Occipital lobe (tissue), 2 donors: ENCODE data around the gene BCKDHA. TPM values are rescaled to one million over a fixed set of nuclear protein-coding genes. Genes with fewer than 3 reads are reported as not detected.
"Not testable (repeated sequence)": the region's sequence is repeated elsewhere in the genome, so short reads cannot be mapped to it uniquely, and the experiment has no call there.

Experiments
- DNase-seq: peaks from one replicate; lab custom pipeline; 2025; lab: John Stamatoyannopoulos, UW
- total RNA-seq: library from RNA; depleted of rRNA; stranded (reverse); fragments of >200 nt; gene quantifications from one replicate; pipeline ENCODE4 v1.2.3, GENCODE V29; 2014

Gene BCKDHA
- total RNA-seq, 1 donor from 2014 or later = 24.5 TPM

DNA sequence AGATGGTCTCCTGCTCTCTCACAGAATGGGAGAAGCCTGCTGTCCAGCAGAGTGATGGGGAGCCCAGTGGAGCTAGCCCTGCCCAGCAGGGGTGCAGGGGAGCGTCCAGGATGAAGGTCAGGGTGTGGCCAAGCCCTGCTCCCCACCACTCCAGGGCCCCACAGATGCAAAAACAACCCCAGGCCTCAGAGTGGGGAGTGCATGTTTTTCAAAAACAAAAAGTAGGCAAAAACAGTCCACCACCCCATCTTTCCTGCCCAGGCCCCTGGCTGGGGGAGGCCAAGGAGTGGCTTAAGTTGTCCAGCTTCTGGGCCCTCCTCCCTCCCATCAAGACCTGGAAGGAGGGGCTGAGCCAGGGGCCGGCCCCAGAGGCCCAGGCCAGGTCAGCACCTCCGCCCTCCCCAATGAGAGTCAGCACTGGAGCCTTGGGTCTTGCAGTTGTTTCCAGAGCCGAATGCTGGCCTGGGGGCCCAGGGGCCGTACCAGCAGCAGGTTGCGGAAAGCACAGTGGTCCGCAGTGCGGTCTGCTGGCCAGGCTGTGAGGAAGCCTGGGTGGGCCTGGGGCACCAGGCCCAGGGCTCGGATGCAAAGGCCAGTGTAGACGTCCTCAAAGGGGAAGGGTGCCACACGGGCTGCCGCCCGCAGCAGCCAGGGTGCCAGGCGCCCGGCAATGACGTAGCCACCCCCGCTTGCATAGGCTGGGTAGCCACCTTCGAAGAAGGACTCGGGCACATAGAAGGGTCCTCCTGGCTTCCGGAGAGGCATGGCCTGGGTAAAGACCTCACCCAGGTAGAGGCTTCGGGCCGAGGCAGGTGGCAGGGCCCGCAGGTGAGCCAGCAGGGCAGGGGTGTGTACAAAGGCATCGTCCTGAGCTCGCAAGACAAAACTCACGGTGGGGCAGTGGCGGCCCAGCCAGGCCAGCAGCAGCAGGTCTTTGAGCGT lies 27.8 kb downstream of the BCKDHA start:
- DNase-seq = no peak

DNA sequence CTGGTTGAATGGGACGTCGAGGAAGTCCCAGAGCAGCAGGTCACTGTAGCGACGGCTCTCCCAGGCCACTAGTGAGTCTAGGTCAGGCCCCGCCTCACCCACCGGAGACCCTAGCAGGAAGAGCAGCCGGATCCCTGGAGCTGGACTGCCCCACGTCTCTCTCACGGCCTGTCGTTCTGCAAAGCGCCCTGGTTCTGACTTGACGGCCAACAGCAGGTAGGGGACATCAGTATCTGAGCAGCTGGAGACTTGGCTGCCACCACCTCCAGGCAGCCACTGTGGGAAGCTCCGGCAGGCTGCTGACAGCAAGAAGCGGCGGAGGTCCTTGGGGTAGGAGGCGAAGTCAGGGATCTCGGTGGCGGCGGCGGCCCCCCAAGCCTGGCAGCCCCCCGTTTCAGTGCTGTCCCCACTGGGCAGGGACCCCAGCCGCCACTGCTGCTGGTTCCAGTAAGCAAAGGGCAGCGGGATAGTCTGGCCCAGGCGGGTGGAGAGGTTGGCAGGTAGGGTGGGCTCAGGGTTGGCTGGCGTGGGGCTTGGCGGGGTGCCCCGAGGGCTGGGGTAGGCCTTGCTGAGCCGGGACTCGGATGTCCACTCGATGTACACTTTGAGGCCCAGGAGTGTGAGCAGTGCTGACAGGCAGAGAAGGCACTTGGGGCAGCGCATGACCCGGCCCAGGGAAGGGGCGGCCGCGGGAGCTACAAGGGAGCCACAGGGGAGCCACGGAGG lies 28.7 kb downstream of the BCKDHA start:
- no peak for DNase-seq

GRCh38 chr19:41426952-41427646 lies 29.5 kb downstream of the BCKDHA start, which contains the start of gene B3GNT8:
Gene B3GNT8 (minus strand): TSS chr19:41427374. CDS start chr19:41426778, 596 bp downstream.
- no peak for DNase-seq

- DNase-seq = peak; percentile 23
Measured at GRCh38 chr19:41427647-41428480, 30.2 kb downstream of the BCKDHA start.

DNA sequence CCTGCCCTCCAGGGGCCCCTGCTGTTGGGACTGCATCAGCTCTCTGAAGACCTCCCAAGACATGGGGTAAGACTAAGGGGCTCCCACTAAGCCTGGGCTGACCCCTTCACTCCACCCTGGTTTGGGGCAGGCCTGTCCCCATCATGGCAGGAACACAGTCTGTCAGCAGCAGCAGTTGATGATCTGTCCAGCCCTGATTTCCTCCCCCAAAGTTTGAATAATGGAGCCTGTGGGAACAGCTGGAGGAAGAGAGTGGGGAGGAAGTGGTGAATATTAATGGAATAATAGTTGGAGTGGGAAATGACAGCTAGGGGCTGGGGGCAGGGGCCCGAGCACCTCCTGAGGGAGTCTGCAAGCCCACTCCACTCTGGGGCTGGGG lies 30.9 kb downstream of the BCKDHA start:
- no peak for DNase-seq

GRCh38 chr19:41430922-41431321 lies 33.3 kb downstream of the BCKDHA start:
- DNase-seq = no peak

- no peak for DNase-seq
Measured at GRCh38 chr19:41431426-41432386, 34.1 kb downstream of the BCKDHA start.

DNA sequence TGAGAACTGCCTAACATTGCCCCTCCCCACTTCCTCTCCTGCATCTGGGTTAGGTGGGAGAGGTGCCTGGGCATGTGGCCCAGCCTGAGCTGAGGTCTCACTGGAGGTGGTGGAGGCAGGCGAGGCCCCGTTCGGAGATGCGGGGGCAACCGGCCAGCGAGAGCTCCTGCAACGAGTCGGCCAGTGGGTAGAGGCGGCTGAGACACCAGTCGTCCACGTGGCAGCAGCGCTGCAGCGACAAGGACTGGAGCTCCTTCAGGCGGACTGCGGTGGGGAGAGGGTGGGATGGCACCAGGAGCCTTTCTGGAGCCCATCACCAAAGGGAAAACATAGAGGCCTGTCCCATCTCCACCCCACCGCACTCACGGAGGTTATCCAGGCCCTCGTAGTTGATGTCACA lies 35.6 kb downstream of the BCKDHA start:
- DNase-seq = peak; percentile 13

DNA sequence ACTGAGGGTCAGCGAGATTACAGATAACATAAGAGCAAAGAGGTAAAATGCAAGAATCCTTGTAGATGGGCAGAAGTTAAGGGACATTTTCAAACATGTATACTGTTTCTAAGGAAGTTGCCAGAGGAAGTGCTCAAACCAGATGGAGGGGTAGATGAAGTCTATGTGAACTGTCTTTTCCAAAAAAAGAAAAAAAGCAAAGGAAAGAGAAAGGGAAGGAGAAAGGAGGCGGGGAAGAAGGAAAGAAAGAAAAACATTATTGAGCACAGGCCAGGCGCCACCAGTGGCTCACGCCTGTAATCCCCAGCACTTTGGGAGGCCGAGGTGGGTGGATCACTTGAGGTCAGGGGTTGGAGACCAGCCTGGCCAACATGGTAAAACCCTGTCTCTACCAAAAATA lies 36.8 kb downstream of the BCKDHA start:
- no peak for DNase-seq

DNA sequence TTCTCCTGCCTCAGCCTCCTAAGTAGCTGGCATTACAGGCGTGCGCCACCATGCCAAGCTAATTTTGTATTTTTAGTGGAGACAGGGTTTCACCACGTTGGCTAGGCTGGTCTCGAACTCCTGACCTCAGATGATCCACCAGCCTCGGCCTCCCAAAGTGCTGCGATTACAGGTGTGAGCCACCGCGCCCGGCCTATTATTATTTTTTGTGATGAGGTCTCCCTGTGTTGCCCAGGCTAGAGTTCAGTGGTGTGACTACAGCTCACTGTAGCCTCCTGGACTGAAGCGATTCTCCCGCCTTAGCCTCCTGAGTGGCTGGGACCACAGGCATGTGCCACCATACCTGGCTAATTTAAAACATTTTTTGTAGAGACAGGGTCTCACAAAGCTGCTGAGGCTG lies 37.8 kb downstream of the BCKDHA start:
- not testable (repeated sequence) for DNase-seq

DNA sequence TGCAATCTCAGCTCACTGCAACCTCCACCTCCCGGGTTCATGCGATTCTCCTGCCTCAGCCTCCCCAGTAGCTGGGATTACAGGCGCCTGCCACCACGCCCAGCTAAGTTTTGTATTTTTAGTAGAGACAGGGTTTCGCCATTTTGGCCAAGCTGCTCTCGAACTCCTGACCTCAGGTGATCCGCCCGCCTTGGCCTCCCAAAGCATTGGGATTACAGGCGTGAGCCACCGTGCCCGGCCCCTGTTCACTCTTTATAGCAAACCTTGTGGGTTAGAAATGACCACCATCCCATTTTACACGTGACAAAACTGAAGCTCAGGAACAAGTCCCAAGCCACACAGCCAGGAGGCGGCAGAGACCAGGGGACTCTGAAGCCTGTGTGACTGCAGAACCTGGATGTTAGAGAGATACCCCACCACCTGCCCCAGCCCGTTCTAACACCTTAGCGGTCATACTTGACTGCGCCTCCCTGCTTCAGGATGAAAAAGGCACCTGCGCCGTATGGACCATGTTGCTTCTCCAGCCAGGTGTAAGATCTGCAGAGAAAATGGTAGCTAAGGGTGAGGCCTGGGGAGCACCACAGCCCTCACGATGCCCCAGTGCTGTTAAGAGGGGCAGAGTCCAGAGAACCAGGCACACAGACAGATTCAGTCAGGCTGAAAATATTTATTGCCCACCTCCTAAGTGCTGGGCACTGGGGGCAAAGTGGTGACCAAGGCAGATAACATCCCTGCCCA lies 38.5 kb downstream of the BCKDHA start:
- DNase-seq = no peak

GRCh38 chr19:41436674-41436951 lies 39.0 kb downstream of the BCKDHA start:
- no peak for DNase-seq

- no peak for DNase-seq
Measured at GRCh38 chr19:41437944-41438574, 40.4 kb downstream of the BCKDHA start.

DNA sequence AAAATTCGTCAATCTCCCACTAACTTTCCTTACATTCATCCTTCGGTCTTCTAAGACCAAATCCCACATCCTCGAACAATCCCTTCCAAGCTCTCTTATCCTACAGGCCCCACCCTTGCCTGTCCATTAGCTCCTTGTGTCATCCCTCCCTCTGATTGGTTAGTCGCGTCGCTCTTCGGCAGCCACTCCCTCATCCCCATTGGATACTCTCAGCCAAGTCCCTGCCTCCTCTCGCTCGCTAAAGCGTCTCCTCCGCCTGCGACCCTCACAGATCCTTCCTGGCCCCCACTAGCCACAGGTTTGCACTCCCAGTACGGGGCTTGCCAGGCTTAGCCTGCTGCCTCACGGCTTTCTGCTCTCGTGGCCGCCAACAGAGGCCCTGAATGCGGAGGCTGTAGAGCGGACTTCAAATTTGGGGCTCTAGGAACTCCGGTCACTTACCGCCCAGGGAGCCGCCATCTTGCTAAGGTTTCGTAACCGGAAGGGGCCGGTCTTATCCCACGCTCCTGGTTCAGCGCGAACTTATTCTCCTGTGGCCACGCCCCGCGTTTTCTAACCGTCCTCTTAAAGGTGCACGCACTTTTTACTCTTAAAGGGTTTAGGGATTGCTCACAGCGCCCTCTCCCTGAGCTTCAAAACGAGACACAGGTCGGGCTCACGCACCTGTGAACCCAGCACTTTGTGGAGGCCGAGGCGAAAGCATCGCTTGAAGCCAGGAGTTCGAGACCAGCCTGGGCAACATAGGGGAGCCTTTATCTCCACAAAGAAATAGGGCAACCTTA lies 42.0 kb downstream of the BCKDHA start, which contains the start of gene DMAC2:
Gene DMAC2, minus strand, starts transcription at position 472 of the 782 bp plus-strand sequence. Its CDS starts 13 bp downstream, at position 459.
- DNase-seq = peak; percentile 95

GRCh38 chr19:41441321-41441945 lies 43.8 kb downstream of the BCKDHA start:
- no peak for DNase-seq

GRCh38 chr19:41442473-41443355 lies 45.1 kb downstream of the BCKDHA start, which contains the start of gene ERICH4:
Gene ERICH4 (plus strand): TSS chr19:41443156. CDS start chr19:41443170, 14 bp downstream.
- DNase-seq = no peak
